ENCODE data around the gene PROM1. TPM values are rescaled to one million over a fixed set of nuclear protein-coding genes. Genes with fewer than 3 reads are reported as not detected.

PROM1 gene
- total RNA-seq, 2 experiments from 2014 or later = 0.34 to 0.56 TPM

DNA sequence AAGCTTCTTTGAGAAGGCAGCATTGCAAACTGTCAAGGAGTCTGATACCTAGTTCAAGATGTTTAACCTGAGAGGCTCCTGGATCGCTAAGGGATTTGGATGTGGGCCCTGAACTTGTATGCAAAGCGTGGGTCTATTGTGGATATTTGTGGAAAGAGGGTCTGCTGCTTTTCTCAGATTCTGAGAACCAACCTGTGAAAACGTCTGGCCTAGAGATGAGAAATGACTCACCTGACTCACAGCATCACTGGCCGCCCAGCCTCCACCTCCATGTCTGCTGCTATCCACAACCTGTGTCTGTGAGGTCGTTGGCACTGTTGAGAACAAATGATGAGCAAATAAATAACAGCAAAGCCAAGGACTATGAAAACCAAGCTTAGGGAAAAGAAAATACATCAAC is 33.3 kb upstream of the PROM1 start:
- DNase-seq = no peak
- no peak overlapping the region for H3K27ac Mint-ChIP-seq
- H3K4me3 Mint-ChIP-seq = no peak overlapping the region
- peaks cover 8% of the 10 kb centered on the region for H3K4me1 Mint-ChIP-seq
- H3K9me3 Mint-ChIP-seq = no peaks in the 10 kb centered on the region
- peaks cover 4% of the 10 kb centered on the region for H3K36me3 Mint-ChIP-seq
- H3K27me3 Mint-ChIP-seq = no peaks in the 10 kb centered on the region

DNA sequence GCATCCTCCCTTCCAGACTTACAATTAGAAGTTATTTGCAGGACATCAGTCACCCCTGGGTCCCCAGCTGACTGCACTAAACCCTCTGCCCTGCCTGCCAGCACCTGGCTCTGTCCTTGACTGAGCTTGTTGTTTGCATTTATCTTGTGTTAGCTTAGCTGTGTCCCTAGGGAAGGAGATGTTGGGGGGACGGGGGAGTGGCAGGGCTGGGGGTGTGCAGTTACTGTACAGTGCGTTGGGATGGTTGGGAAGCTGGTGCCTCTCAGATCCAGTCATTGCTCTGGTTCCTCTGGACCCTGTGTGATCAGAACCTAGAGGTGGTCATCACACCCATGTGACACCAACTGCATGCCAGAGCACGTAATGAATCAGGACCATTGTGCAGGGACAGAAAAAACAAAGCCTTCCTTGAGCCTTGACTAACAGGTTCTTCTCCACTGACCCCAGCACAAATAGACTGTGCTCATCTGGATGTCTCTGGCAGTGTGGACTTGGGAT is 32.7 kb upstream of the PROM1 start:
- no peaks in the 10 kb centered on the region for H3K9me3 Mint-ChIP-seq
- no peak for DNase-seq
- no peak overlapping the region for H3K4me3 Mint-ChIP-seq
- H3K4me1 Mint-ChIP-seq = peaks cover 4% of the 10 kb centered on the region
- H3K36me3 Mint-ChIP-seq = peaks cover 4% of the 10 kb centered on the region
- no peak overlapping the region for H3K27ac Mint-ChIP-seq
- no peaks in the 10 kb centered on the region for H3K27me3 Mint-ChIP-seq

DNA sequence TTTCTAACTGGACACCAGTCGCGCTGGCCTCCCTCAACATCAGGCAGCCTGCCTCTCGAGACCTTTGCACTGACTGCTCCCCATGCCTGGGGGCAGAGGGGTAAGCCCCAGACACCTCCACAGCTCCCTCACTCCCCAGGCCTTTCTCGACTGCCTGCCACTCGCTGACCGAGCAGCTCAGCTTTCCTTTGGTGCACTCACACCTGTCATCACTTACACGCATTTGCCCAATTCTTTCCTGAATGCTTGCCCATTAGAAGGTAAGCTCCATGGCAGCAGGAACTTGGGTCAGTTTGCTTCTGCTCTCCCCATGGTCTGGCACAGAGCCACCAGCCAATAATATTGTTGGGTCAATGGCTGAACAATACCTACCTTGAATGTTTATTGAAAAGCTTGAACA is 32.2 kb upstream of the PROM1 start:
- no peak overlapping the region for H3K27ac Mint-ChIP-seq
- H3K27me3 Mint-ChIP-seq = no peaks in the 10 kb centered on the region
- DNase-seq = no peak
- no peak overlapping the region for H3K4me3 Mint-ChIP-seq
- H3K9me3 Mint-ChIP-seq = no peaks in the 10 kb centered on the region
- H3K36me3 Mint-ChIP-seq = peaks cover 4% of the 10 kb centered on the region
- no peaks in the 10 kb centered on the region for H3K4me1 Mint-ChIP-seq

DNA sequence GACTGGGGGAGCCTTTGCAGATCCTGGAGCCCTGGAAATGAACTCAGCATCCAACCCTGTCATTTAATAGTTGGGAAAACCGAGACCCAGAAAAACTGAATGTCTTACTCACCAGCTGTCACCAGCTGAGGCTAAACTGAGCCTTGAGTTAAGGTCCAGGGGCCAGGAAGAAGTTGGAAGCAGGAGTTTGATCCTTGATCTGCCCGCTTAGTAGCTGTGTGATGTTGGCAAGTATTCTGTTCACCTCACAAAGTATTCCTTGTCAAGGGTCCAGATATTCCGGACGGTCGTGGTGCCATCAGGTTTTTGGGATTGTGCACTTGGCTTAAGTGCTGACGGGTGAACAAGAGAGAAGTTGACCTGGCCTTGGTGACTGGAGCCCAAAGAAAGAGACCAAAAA is 30.7 kb upstream of the PROM1 start:
- DNase-seq = no peak
- no peaks in the 10 kb centered on the region for H3K9me3 Mint-ChIP-seq
- no peak overlapping the region for H3K4me3 Mint-ChIP-seq
- H3K27me3 Mint-ChIP-seq = no peaks in the 10 kb centered on the region
- H3K36me3 Mint-ChIP-seq = no peaks in the 10 kb centered on the region
- H3K4me1 Mint-ChIP-seq = no peaks in the 10 kb centered on the region
- no peak overlapping the region for H3K27ac Mint-ChIP-seq

DNA sequence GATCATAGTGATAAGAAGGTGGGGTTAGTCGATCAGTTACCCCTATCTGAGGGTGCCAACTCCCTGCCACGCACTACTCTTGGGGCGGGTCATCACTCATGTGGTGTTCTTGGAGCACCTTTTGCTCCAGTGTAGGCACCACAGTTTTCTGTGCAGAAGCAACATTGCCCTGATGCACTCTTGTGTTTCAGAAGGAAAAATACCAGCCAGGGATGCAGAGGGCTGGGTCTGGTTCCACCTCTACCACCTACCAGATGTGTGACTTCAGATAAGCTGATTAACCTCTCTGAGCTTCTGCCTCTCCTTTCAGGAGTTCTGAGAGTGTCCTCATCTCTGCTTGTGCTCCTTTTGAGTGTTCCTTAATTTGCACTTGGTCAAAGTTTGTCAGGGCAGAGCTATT is 29.9 kb upstream of the PROM1 start:
- no peak overlapping the region for H3K27ac Mint-ChIP-seq
- no peaks in the 10 kb centered on the region for H3K4me1 Mint-ChIP-seq
- no peaks in the 10 kb centered on the region for H3K27me3 Mint-ChIP-seq
- H3K4me3 Mint-ChIP-seq = no peak overlapping the region
- DNase-seq = no peak
- H3K36me3 Mint-ChIP-seq = no peaks in the 10 kb centered on the region
- no peaks in the 10 kb centered on the region for H3K9me3 Mint-ChIP-seq

DNA sequence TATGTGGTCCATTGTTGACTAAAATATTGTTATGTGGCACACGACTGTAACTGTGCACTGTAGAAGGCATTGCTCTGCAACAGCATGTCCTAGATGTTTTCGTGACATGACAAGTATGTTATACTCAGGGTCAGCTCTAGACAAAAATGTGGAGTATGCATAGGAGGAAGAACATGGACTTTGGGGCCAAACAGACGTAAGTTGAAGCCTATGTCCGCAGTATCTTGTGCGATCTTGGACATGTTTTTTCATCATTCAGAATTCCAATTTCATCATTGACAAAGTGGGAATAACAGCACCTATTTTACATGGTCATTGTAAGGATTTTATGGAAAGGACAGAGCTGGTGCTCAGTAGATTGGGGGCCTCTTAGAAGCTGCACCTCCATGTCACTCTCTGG is 27.7 kb upstream of the PROM1 start:
- no peak overlapping the region for H3K27ac Mint-ChIP-seq
- H3K4me3 Mint-ChIP-seq = no peak overlapping the region
- no peaks in the 10 kb centered on the region for H3K36me3 Mint-ChIP-seq
- no peaks in the 10 kb centered on the region for H3K9me3 Mint-ChIP-seq
- H3K27me3 Mint-ChIP-seq = no peaks in the 10 kb centered on the region
- DNase-seq = no peak
- no peaks in the 10 kb centered on the region for H3K4me1 Mint-ChIP-seq

DNA sequence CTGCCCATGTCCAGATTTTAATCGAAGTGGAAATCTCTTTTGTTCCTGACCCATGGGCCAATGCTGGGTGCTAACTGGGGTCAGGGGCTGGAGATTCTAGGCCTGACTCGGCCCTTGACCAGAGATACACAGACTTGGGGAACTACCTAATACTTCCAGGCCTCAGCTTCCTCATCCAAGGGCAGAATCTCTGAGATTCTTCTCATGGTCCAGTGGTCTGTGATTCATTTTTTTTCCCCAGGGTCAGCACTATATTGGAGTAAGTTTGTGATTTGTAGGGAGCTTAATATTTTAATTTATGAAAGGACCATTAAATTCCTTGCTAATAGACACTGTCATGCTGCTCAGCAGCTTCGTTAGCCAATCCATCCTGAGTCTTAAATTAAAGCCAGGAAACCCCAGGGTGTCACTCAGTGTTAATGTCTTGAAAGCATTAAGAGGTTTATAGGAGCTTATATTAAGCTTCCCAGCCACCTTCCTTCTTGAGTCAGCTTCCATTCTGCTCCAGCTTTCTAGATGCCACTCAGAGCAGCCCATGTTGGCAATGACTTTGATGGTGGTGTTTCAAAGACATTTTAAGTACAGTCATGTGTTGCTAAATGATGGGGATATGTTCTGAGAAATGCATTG is 27.0 kb upstream of the PROM1 start:
- no peaks in the 10 kb centered on the region for H3K9me3 Mint-ChIP-seq
- no peaks in the 10 kb centered on the region for H3K27me3 Mint-ChIP-seq
- no peaks in the 10 kb centered on the region for H3K36me3 Mint-ChIP-seq
- no peak overlapping the region for H3K4me3 Mint-ChIP-seq
- DNase-seq = no peak
- no peaks in the 10 kb centered on the region for H3K4me1 Mint-ChIP-seq
- no peak overlapping the region for H3K27ac Mint-ChIP-seq

DNA sequence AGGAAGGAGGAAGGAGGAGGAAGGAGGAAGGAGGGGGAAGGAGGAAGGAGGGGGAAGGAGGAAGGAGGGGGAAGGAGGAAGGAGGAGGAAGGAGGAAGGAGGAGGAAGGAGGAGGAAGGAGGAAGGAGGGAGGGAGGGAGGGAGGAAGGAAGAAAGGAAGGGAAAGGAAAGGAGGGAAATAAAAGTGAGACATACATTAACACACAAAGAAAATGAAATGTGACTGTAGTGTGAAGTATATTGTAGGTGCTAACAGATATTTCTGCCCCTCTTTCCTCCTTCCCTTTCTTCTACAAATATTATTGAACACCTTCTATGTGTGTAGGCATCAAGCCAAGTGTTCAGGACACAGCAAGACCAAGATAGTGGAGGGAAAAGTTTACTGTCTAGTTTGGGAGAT is 26.4 kb upstream of the PROM1 start:
- H3K9me3 Mint-ChIP-seq = no peaks in the 10 kb centered on the region
- no peak overlapping the region for H3K27ac Mint-ChIP-seq
- no peak for DNase-seq
- no peaks in the 10 kb centered on the region for H3K4me1 Mint-ChIP-seq
- H3K4me3 Mint-ChIP-seq = no peak overlapping the region
- no peaks in the 10 kb centered on the region for H3K36me3 Mint-ChIP-seq
- H3K27me3 Mint-ChIP-seq = no peaks in the 10 kb centered on the region

DNA sequence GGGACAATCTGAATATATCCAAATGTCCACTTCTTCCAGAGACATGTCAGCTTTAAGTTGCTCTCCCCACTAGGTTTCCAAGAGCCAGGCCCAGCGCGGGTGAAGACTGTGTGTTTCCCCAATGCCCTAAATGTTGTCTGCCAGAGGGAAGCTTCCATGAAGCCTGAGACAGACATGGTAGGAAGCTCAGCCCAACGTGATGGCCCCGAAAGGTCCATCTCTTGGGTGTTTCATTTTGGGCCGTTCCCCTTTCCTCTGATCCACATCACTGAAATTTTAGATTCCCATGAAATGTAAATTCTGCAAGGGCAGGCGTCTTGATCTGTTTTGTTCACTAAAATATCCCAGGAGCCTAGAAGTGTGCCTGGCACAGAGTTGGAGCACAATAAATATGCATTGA is 25.4 kb upstream of the PROM1 start:
- Mint-ChIP-seq H3K36me3 (no peaks in the 10 kb centered on the region), H3K9me3 (no peaks in the 10 kb centered on the region), H3K27me3 (no peaks in the 10 kb centered on the region), H3K4me3 (no peak overlapping the region), H3K27ac (no peak overlapping the region), H3K4me1 (no peaks in the 10 kb centered on the region)
- DNase-seq = no peak

DNA sequence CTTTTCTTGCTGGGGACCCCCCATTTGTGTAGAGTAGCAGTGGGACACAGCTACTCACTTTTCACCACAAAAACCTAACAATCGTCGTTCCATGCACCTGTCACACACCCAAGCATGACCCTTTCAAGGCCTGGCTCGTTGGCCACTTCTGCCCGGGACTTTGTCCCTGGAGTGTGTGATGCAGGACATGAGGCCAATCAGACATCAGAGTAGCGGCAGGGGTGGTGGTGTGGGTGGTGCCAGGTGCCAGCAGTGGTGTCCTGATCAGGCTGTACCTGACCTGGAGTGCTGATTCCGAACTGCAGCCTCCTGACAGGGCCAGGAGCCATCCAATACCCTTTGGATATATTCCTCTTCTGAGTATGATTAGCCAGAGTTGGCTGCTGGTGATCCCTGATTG is 23.1 kb upstream of the PROM1 start:
- H3K9me3 Mint-ChIP-seq = no peaks in the 10 kb centered on the region
- H3K27ac Mint-ChIP-seq = no peak overlapping the region
- no peaks in the 10 kb centered on the region for H3K4me1 Mint-ChIP-seq
- H3K36me3 Mint-ChIP-seq = no peaks in the 10 kb centered on the region
- no peaks in the 10 kb centered on the region for H3K27me3 Mint-ChIP-seq
- DNase-seq = no peak
- H3K4me3 Mint-ChIP-seq = no peak overlapping the region

DNA sequence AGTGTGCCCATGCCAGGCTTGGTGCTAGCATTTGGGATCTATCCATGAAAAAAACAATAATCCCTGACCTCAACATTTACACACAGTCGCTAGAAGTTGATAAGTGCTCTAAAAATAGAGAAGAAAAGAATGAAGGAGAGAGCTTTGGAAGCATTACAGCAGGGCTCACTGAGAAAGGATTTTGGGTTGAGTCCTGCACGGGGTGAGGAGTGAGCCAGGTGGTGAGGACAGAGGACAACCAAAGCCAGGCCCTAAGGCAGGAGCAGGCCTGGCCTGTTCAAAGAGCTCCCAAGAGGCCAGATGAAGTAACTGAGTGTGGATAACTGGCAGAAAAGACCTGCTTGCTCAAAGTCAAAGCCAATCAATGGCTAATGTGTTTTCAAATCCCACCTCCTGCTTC is 20.7 kb upstream of the PROM1 start:
- no peaks in the 10 kb centered on the region for H3K27me3 Mint-ChIP-seq
- no peaks in the 10 kb centered on the region for H3K36me3 Mint-ChIP-seq
- no peaks in the 10 kb centered on the region for H3K4me1 Mint-ChIP-seq
- H3K27ac Mint-ChIP-seq = no peak overlapping the region
- H3K4me3 Mint-ChIP-seq = no peak overlapping the region
- no peak for DNase-seq
- no peaks in the 10 kb centered on the region for H3K9me3 Mint-ChIP-seq

DNA sequence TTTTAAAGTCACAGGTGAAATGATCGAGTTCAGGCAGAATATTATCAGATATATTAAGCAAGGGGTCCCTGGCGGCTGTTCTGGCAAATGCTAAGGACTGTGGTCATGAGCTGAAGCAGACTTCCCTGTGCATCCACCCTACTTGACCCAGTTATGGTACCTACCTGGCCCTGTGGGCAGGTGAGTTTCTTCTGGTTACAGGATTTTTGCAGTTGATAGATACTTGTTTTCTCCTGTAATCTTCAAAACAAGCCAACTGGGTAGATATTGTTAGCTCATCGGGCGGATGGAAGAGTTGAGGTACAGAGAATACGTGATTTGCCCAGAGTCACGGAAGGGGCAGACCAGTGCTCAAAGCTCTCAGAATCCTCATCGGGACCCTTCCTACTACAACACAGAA is 18.5 kb upstream of the PROM1 start:
- H3K4me1 Mint-ChIP-seq = no peaks in the 10 kb centered on the region
- H3K36me3 Mint-ChIP-seq = no peaks in the 10 kb centered on the region
- no peak overlapping the region for H3K27ac Mint-ChIP-seq
- no peak for DNase-seq
- no peak overlapping the region for H3K4me3 Mint-ChIP-seq
- no peaks in the 10 kb centered on the region for H3K9me3 Mint-ChIP-seq
- peaks cover 10% of the 10 kb centered on the region for H3K27me3 Mint-ChIP-seq

DNA sequence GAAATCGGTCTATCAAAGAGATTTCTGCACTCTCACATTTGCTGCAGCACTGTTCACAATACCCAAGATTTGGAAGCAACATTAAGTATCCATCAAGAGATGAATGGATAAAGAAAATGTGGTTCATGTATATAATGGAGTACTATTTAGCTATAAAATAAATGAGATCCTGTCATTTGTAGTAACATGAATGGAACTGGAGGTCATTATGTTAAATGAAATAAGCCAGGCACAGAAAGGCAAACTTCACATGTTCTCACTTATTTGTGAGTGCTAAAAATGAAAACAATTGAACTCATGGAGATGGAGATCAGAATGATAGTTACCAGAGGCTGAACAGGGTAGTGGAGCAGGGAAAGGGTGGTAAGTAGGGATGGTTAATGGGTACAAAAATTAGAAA is 17.0 kb upstream of the PROM1 start:
- Mint-ChIP-seq H3K4me3 (no peak overlapping the region), H3K9me3 (no peaks in the 10 kb centered on the region), H3K27me3 (peaks cover 17% of the 10 kb centered on the region), H3K27ac (no peak overlapping the region), H3K36me3 (no peaks in the 10 kb centered on the region), H3K4me1 (no peaks in the 10 kb centered on the region)
- DNase-seq = no peak

DNA sequence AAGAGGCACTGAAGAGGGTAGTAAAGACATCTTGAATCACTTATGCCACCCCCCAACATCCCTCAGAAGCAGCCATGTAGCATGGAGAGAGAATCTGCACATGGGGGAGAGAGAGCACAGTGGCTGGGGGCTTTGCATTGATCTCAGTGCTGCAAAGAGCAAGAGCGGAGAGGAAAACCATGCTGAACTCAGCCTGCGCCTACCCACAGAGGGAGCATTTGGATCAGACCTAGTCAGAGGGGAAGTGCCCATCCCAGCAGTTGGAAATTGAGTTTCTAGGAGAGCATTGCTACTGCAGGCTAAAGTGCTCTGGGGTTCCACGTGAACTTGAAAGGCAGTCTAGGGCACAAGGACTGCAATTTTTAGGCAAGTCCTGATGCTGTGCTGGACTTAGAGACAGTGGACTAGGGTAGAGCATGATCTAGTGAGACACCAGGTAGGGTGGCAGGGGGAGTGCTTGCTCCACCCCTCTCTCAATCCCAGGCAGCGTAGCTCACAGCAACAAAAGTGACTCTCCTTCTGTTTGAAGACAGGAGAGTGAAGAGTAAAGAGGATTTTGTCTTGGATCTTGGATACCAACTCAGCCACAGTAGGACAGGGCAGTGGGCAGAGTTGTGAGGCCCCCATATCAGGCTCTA is 9.0 kb upstream of the PROM1 start:
- Mint-ChIP-seq H3K9me3 (no peaks in the 10 kb centered on the region), H3K4me1 (no peaks in the 10 kb centered on the region), H3K4me3 (no peak overlapping the region), H3K27me3 (peaks cover 50% of the 10 kb centered on the region), H3K27ac (no peak overlapping the region), H3K36me3 (no peaks in the 10 kb centered on the region)
- no peak for DNase-seq

DNA sequence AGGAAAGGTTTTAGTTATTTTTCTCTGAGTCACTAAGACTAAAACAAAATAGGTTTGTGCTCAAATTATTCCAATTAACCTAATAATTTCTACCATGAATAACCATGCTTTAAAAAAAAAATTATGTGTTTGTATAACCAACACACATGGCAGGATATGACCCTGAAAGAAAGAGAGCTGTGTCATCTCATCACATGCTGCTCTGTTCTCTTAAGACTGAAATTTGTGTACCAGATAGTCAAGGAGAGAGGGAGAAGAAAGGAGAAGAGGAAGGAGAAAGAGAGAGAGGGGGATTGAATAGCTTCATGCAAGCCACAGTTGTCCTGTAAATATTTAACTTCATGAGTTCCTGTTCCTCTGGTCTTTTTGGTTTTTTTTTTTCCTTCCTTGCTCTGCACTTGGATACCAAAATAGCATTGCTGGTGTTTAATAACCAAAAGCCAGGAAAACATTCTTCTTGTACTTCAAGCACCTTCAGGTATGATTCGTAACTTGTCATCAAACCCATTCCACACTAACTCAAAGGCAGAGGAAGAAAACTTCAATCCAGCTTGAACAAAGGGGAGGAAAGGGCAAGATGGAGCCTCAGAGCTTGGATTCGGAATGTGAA is 6.4 kb upstream of the PROM1 start:
- Mint-ChIP-seq H3K27ac (no peak overlapping the region), H3K4me3 (no peak overlapping the region), H3K27me3 (peaks cover 54% of the 10 kb centered on the region), H3K4me1 (no peaks in the 10 kb centered on the region), H3K9me3 (no peaks in the 10 kb centered on the region), H3K36me3 (no peaks in the 10 kb centered on the region)
- DNase-seq = no peak

DNA sequence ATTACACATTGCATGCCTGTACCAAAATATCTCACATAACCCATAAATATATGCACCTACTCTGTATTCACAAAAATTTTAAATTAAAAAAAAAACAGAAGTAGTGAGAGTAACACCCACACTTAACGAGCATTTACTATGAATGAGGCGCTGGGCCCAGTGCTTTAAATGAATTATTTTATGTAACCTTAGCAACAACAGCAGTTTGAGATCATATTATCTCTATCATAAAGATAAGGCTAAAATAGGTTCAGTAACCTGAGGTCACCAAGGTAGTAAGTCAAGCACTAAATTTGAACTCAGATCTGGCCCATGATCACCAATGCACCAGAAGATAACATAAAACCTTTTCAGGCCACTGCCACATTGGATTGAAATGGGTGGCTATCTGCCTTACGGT is 5.3 kb upstream of the PROM1 start:
- peaks cover under 1% of the 10 kb centered on the region for H3K4me1 Mint-ChIP-seq
- peaks cover 57% of the 10 kb centered on the region for H3K27me3 Mint-ChIP-seq
- H3K27ac Mint-ChIP-seq = no peak overlapping the region
- DNase-seq = no peak
- H3K4me3 Mint-ChIP-seq = no peak overlapping the region
- H3K9me3 Mint-ChIP-seq = peaks cover 2% of the 10 kb centered on the region
- H3K36me3 Mint-ChIP-seq = peaks cover 2% of the 10 kb centered on the region
